ENCODE measurements around the gene ABCA8.

ABCA8 gene

DNA sequence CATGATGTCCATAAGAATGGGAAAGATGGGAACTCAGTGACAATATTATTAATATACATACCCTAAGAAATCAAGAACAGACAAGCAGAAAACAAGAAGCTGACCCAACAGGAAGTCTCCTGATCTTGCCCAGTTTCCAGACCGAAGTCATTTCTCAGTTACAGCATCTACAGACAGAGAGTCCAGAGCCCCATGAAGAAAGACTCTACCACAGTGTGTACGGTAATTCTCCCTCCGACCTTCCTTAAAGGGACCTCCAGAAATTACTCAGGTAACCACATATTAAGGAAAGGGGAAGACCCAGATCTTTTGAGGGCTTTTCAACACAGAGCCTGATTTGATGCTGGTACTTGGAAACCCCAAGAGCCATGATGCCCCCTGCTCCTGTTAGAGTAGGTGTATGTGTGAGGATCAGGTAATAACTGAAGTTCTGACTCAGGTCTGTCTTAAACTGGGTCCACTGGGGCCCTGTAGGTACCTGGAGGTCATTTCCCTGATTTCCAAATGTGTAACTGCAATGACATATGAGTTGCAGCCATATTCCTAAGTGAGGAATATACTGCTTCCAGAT lies 132.4 kb downstream of the ABCA8 start:
- Histone ChIP-seq H3K36me3 (ENCODE audit: control insufficient read depth in 2 of 2, insufficient read depth in 1 of 2, low read length in 2 of 2) (no peaks in the 10 kb centered on the region), H3K4me1 (ENCODE audit: control insufficient read depth, insufficient read depth, low read length) (peaks cover 15% of the 10 kb centered on the region), H3K9me3 (ENCODE audit: control insufficient read depth, insufficient read depth, low read depth, low read length) (no peaks in the 10 kb centered on the region), H3K4me3 (ENCODE audit: low read depth, low read length) (no peak overlapping the region), H3K27ac (ENCODE audit: extremely low read depth, low read depth, low read length) (no peak overlapping the region)
- CTCF ChIA-PET = interaction anchor here (1.2 kb wide), 1 partner anchor 50 kb away, joined by 3 read pairs; no protein-coding TSS in a partner anchor
- TF ChIP-seq ZNF37A (tag by site-specific recombination; IDR thresholded peaks at IDR 0.05) = no peak
- TF ChIP-seq ZNF670 (tag by site-specific recombination; IDR thresholded peaks at IDR 0.05; ENCODE audit: low read depth) = no peak
- TF ChIP-seq ZNF473 (tag by site-specific recombination; IDR thresholded peaks at IDR 0.05) = no peak
- no peak for TF ChIP-seq ZNF555 (tag by site-specific recombination; conservative IDR thresholded peaks at IDR 0.05)
- no peak for TF ChIP-seq ZFHX2 (tag by site-specific recombination; conservative IDR thresholded peaks at IDR 0.05)
- no peak for TF ChIP-seq ZNF623 (tag by site-specific recombination; IDR thresholded peaks at IDR 0.05)
- no peak for TF ChIP-seq ZNF2 (tag by site-specific recombination; IDR thresholded peaks at IDR 0.05)
- TF ChIP-seq ZNF426 (tag by site-specific recombination; IDR thresholded peaks at IDR 0.05) = no peak
- TF ChIP-seq HOXC10 (CRISPR knock-in tag; IDR thresholded peaks at IDR 0.05) = no peak
- TF ChIP-seq GLI4 (tag by site-specific recombination; IDR thresholded peaks at IDR 0.05) = no peak
- no peak for TF ChIP-seq ZNF501 (tag by site-specific recombination; IDR thresholded peaks at IDR 0.05)
- TF ChIP-seq, protein P1, sequence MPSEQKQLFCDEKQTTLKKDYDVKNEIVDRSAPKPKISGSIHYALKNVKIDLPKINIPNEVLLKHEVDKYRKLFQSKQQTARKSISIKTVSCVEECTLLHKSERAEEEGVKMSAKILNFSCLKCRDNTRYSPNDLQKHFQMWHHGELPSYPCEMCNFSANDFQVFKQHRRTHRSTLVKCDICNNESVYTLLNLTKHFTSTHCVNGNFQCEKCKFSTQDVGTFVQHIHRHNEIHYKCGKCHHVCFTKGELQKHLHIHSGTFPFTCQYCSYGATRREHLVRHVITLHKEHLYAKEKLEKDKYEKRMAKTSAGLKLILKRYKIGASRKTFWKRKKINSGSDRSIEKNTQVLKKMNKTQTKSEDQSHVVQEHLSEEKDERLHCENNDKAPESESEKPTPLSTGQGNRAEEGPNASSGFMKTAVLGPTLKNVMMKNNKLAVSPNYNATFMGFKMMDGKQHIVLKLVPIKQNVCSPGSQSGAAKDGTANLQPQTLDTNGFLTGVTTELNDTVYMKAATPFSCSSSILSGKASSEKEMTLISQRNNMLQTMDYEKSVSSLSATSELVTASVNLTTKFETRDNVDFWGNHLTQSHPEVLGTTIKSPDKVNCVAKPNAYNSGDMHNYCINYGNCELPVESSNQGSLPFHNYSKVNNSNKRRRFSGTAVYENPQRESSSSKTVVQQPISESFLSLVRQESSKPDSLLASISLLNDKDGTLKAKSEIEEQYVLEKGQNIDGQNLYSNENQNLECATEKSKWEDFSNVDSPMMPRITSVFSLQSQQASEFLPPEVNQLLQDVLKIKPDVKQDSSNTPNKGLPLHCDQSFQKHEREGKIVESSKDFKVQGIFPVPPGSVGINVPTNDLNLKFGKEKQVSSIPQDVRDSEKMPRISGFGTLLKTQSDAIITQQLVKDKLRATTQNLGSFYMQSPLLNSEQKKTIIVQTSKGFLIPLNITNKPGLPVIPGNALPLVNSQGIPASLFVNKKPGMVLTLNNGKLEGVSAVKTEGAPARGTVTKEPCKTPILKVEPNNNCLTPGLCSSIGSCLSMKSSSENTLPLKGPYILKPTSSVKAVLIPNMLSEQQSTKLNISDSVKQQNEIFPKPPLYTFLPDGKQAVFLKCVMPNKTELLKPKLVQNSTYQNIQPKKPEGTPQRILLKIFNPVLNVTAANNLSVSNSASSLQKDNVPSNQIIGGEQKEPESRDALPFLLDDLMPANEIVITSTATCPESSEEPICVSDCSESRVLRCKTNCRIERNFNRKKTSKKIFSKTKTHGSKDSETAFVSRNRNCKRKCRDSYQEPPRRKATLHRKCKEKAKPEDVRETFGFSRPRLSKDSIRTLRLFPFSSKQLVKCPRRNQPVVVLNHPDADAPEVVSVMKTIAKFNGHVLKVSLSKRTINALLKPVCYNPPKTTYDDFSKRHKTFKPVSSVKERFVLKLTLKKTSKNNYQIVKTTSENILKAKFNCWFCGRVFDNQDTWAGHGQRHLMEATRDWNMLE (tag by site-specific recombination; conservative IDR thresholded peaks at IDR 0.05; ENCODE audit: low read depth) = no peak
- POLR2A ChIA-PET = no interaction called here

DNA sequence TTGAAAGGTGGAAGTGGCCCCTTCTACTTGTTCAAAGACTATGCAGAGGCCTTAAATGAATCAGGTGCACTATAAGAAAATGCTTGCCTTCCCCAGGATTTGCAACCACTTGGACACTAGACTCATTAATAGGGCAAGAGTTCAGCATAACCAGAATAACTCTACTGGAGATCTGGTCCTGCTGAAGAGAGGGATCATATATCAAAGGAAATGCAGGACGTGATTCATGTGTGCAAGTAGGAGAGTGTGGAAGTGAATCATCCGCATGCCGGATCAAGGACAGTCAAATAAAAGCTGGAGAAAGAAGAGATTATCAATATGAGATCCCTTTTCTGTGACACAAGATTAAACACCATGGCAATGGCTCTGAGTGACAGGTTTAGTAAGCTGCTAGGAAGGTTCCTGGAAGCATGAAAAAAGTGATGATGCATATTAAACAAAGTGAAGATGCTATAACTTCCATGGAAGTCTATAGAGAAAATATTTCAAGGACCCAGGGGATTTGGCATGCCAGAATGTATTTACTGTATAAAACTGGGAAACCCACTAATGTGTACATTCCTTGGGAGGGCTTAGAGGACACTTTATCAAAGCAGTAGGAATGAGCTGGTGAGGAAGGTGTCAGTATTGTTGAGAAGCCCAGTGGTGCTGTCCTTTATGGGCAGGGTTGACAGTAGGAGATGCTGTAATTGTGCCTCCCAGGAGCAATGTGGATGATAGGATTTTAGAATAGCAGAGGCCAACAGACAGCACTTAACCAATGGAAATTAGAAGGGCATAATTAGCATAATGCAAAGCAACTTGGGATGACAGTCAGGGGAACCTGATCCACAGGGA lies 133.1 kb downstream of the ABCA8 start:
- ChIA-PET POLR2A (no interaction called here), CTCF (interaction anchor here (1.2 kb wide), 1 partner anchor 50 kb away, joined by 3 read pairs; no protein-coding TSS in a partner anchor)
- TF ChIP-seq ZIC2 (tag by site-specific recombination; IDR thresholded peaks at IDR 0.05) = no peak
- no peak for TF ChIP-seq ZNF24 (tag by site-specific recombination; IDR thresholded peaks at IDR 0.05)
- peak; percentile 22; the same call in 1 of the 2 replicates for TF ChIP-seq GLIS1 (tag by site-specific recombination; IDR thresholded peaks at IDR 0.05)
- TF ChIP-seq ZNF624 (tag by site-specific recombination; IDR thresholded peaks at IDR 0.05) = no peak
- TF ChIP-seq TCF7L2 (IDR thresholded peaks at IDR 0.05; ENCODE audit: borderline replicate concordance, low read depth, low read length) = peak; percentile 76; the same call in 1 of the 2 replicates
- peak; percentile 53; the same call in 1 of the 2 replicates for TF ChIP-seq ZFP37 (tag by site-specific recombination; IDR thresholded peaks at IDR 0.05)
- TF ChIP-seq, protein P2, sequence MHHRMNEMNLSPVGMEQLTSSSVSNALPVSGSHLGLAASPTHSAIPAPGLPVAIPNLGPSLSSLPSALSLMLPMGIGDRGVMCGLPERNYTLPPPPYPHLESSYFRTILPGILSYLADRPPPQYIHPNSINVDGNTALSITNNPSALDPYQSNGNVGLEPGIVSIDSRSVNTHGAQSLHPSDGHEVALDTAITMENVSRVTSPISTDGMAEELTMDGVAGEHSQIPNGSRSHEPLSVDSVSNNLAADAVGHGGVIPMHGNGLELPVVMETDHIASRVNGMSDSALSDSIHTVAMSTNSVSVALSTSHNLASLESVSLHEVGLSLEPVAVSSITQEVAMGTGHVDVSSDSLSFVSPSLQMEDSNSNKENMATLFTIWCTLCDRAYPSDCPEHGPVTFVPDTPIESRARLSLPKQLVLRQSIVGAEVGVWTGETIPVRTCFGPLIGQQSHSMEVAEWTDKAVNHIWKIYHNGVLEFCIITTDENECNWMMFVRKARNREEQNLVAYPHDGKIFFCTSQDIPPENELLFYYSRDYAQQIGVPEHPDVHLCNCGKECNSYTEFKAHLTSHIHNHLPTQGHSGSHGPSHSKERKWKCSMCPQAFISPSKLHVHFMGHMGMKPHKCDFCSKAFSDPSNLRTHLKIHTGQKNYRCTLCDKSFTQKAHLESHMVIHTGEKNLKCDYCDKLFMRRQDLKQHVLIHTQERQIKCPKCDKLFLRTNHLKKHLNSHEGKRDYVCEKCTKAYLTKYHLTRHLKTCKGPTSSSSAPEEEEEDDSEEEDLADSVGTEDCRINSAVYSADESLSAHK (tag by site-specific recombination; IDR thresholded peaks at IDR 0.05) = no peak
- TF ChIP-seq TRIM28 (IDR thresholded peaks at IDR 0.05; ENCODE audit: borderline replicate concordance, low read length) = no peak
- H3K4me1 ChIP-seq (ENCODE audit: control insufficient read depth, insufficient read depth, low read length) = peaks cover 15% of the 10 kb centered on the region
- H3K9me3 ChIP-seq (ENCODE audit: control insufficient read depth, insufficient read depth, low read depth, low read length) = no peaks in the 10 kb centered on the region
- H3K4me3 ChIP-seq (ENCODE audit: low read depth, low read length) = no peak overlapping the region
- no peak overlapping the region for H3K27ac ChIP-seq (ENCODE audit: extremely low read depth, low read depth, low read length)
- no peaks in the 10 kb centered on the region for H3K36me3 ChIP-seq (ENCODE audit: control insufficient read depth in 2 of 2, insufficient read depth in 1 of 2, low read length in 2 of 2)

Data from HEK293 (cell line).